HL-60/S4 treated with phorbol 12-myristate 13-acetate at 8.2 ng/mL for 4 days and 3 days (cell line): ENCODE results near the gene GZMB.
"Not testable (repeated sequence)": the region's sequence is repeated elsewhere in the genome, so short reads cannot be mapped to it uniquely, and the experiment has no call there.

ENCODE experiments used
- in situ Hi-C: fragments of 300-500 bp; cut with MboI; formaldehyde crosslinking; loops from 2 replicates; pipeline ENCODE4 v1.15.0; 2022; ENCODE audit warnings: low sequenced_read_pairs

GZMB gene

GRCh38 chr14:24631749-24632335, 2.1 kb downstream of the GZMB start:
- in situ Hi-C loops = no loop called here

GRCh38 chr14:24630872-24631477, 3.0 kb downstream of the GZMB start:
- in situ Hi-C loops = no loop called here

GRCh38 chr14:24630087-24630871, 3.7 kb downstream of the GZMB start:
- in situ Hi-C loops = no loop called here

GRCh38 chr14:24629521-24629920, 4.5 kb downstream of the GZMB start:
- in situ Hi-C loops = no loop called here

GRCh38 chr14:24613747-24614146, 20.2 kb downstream of the GZMB start:
- in situ Hi-C loops = loop anchor here (25.0 kb wide), 1 partner anchor 276 kb away; the partner anchor contains the start of genes ADCY4 and RIPK3

GRCh38 chr14:24613241-24613640, 20.7 kb downstream of the GZMB start:
- in situ Hi-C loops = loop anchor here (25.0 kb wide), 1 partner anchor 276 kb away; the partner anchor contains the start of genes ADCY4 and RIPK3

- in situ Hi-C loops = loop anchor here (25.0 kb wide), 1 partner anchor 275 kb away; the partner anchor contains the start of genes ADCY4 and RIPK3
Observed at GRCh38 chr14:24612196-24612595, 21.8 kb downstream of the GZMB start.

- in situ Hi-C loops = loop anchor here (25.0 kb wide), 1 partner anchor 272 kb away; the partner anchor contains the start of genes ADCY4 and RIPK3
Observed at GRCh38 chr14:24609655-24610344, 24.2 kb downstream of the GZMB start, which contains the start of gene GZMH. GZMH (minus strand) TSS chr14:24609685; CDS start chr14:24609613, 72 bp downstream.

GRCh38 chr14:24607635-24608514, 26.1 kb downstream of the GZMB start:
- in situ Hi-C loops = loop anchor here (25.0 kb wide), 1 partner anchor 271 kb away; the partner anchor contains the start of genes ADCY4 and RIPK3

GRCh38 chr14:24607081-24607480, 26.9 kb downstream of the GZMB start:
- in situ Hi-C loops = loop anchor here (25.0 kb wide), 1 partner anchor 270 kb away; the partner anchor contains the start of genes ADCY4 and RIPK3

GRCh38 chr14:24606297-24606696, 27.7 kb downstream of the GZMB start:
- in situ Hi-C loops = loop anchor here (25.0 kb wide), 1 partner anchor 269 kb away; the partner anchor contains the start of genes ADCY4 and RIPK3

- in situ Hi-C loops = loop anchor here (25.0 kb wide), 1 partner anchor 268 kb away; the partner anchor contains the start of genes ADCY4 and RIPK3
Observed at GRCh38 chr14:24605435-24606190, 28.4 kb downstream of the GZMB start.

- in situ Hi-C loops = no loop called here
Observed at GRCh38 chr14:24597403-24597802, 36.6 kb downstream of the GZMB start.

GRCh38 chr14:24595073-24595808, 38.7 kb downstream of the GZMB start:
- in situ Hi-C loops = no loop called here

GRCh38 chr14:24591004-24591403, 43.0 kb downstream of the GZMB start:
- in situ Hi-C loops = not testable (repeated sequence)

- in situ Hi-C loops = not testable (repeated sequence)
Observed at GRCh38 chr14:24584402-24584801, 49.6 kb downstream of the GZMB start.
